Esophagus muscularis mucosa (tissue), 3 donors: ENCODE measurements around the gene HYDIN.

Source experiments
- CTCF ChIP-seq, 3 experiments: fragments of 200-600 bp in 2 of 3; fragments of 450-650 bp in 1 of 3; sonication (generic) in 2 of 3; IDR thresholded peaks; one replicate each; pipeline ENCODE4 v1.5.1; 2017 to 2019; ENCODE audit warnings: antibody characterized with exemption in 3 of 3, mild to moderate bottlenecking in 2 of 3, moderate library complexity in 1 of 3
- POLR2A ChIP-seq: fragments of 450-650 bp; IDR thresholded peaks from one replicate; pipeline ENCODE4 v1.6.1; 2017; ENCODE audit warnings: antibody characterized with exemption, moderate library complexity, mild to moderate bottlenecking, low read depth
- POLR2AphosphoS5 ChIP-seq, 2 donors: sonication (generic); formaldehyde crosslinking; IDR thresholded peaks; one replicate each; pipeline ENCODE4 v1.6.1; 2017; ENCODE audit warnings: antibody characterized with exemption in 2 of 2

- no peak for TF ChIP-seq CTCF (IDR thresholded peaks at IDR 0.05)
- no peak for TF ChIP-seq POLR2AphosphoS5 (IDR thresholded peaks at IDR 0.05)
- no peak for TF ChIP-seq POLR2A
These were observed 455.1 kb downstream of the HYDIN start for GRCh38 chr16:70775399-70775798.
